Upper lobe of left lung (tissue), 6 donors: ENCODE measurements around the gene C1QTNF9. TPM values are rescaled to one million over a fixed set of nuclear protein-coding genes. Genes with fewer than 3 reads are reported as not detected.
A peak's percentile ranks its signal among the peaks of the same experiment; 100 is the strongest.

ENCODE experiments used
- ATAC-seq, 2 donors: fragments of 200-7000 bp; cut with Tn5 transposase; one replicate each; pipeline ENCODE4 v1.9.1; 2022; ENCODE audit warnings: mild to moderate bottlenecking in 2 of 2, moderate library complexity in 2 of 2; ENCODE audit not compliant: low FRiP score in 2 of 2
- DNase-seq, 2 donors: peaks; one replicate each; pipeline ENCODE4 v3.0.0-alpha.2; 2019 to 2020
- H3K27ac ChIP-seq, 4 donors: fragments of 200-600 bp; sonication (generic); one replicate each; pipeline ENCODE4 v1.5.1; 2016 to 2019
- H3K27me3 ChIP-seq, 4 donors: fragments of 200-600 bp; sonication (generic); one replicate each; pipeline ENCODE4 v1.5.1; 2017 to 2019
- H3K36me3 ChIP-seq, 4 donors: fragments of 200-600 bp; sonication (generic); one replicate each; pipeline ENCODE4 v1.5.1; 2016 to 2019
- H3K4me1 ChIP-seq, 4 donors: fragments of 200-600 bp; sonication (generic); one replicate each; pipeline ENCODE4 v1.5.1; 2018 to 2019
- H3K4me3 ChIP-seq, 4 donors: fragments of 200-600 bp; sonication (generic); one replicate each; pipeline ENCODE4 v1.5.1; 2017 to 2019; ENCODE audit warnings: mild to moderate bottlenecking in 2 of 4, moderate library complexity in 1 of 4
- H3K9me3 ChIP-seq, 4 donors: fragments of 200-600 bp; sonication (generic); one replicate each; pipeline ENCODE4 v1.5.1; 2018 to 2019
- EP300 ChIP-seq, 4 donors: sonication (generic); formaldehyde crosslinking; IDR thresholded peaks; one replicate each; pipeline ENCODE4 v1.5.1; 2017; ENCODE audit warnings: antibody characterized with exemption in 4 of 4, control low read depth in 2 of 4
- POLR2A ChIP-seq, 4 donors: fragments of 450-650 bp; IDR thresholded peaks; one replicate each; pipeline ENCODE4 v1.5.1; 2016 to 2017; ENCODE audit warnings: antibody characterized with exemption in 4 of 4, mild to moderate bottlenecking in 2 of 4
- POLR2AphosphoS5 ChIP-seq, 2 donors: sonication (generic); formaldehyde crosslinking; IDR thresholded peaks; one replicate each; pipeline ENCODE4 v1.5.1; 2017; ENCODE audit warnings: antibody characterized with exemption in 2 of 2
- WGBS, 2 donors: methylation state at CpG; one replicate each; pipeline ENCODE4 v1.1.5; 2017 to 2018; 5-methylcytosine and 5-hydroxymethylcytosine counted together
- total RNA-seq, 6 donors: library from RNA; depleted of rRNA in 4 of 6; stranded (reverse); fragments of >200 nt in 4 of 6; gene quantifications; one replicate each; pipeline versions ENCODE4 v1.1.0 to v1.2.1, GENCODE V29; 2016 to 2021
- TF ChIP-seq, protein P1 (sequence below), 6 experiments: fragments of 450-650 bp in 4 of 6; fragments of 200-600 bp in 2 of 6; sonication (generic) in 2 of 6; IDR thresholded peaks; one replicate each; pipeline ENCODE4 v1.5.1; 2016 to 2019; ENCODE audit warnings: antibody characterized with exemption in 6 of 6
- donor health status: DM: no; HTN: no; CAD: no; lungs with moderate emphysema.
- donor health status: DM: no; HTN: yes; CAD: no; lungs with severe emphysema.

Gene C1QTNF9
- total RNA-seq, 6 donors from 2014 or later = 0.30 to 0.39 TPM; not detected in 4

DNA sequence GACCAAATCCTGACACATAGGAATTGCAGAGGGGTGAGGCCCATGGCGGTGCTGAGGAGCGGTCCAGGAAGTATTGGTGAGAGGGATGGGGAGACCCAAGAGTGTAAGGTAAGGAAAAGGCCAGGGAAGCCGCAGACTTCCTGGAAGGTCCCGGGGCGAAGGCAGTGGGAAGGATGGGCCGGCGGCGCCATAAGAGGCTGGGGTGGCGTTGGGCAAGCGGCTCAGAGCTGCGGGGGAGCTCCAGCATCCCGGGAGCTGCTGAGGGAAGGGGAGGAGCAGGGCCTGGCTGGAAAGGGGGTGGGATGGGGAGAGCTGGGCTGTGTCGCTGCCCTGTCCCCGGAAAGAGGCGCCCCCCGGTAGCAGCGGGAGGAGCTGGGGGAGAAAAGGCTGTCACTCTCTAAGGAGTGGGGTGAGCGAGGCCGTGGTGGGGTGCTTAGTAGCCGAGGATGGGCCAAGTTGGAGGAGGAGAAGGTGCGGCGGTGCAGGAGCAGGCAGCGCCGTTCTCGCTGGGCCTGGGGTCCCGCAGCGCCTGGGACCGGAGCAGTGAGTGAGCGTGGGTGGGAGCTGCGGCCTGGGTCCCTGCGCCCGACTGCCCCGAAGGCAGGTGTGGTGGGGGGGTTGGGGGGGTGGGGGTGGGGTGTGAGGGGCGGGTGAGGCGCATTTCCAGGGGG, 30.7 kb downstream of the C1QTNF9 start:
- DNase-seq = peak in 1 of 2 donors; percentile 59
- no peaks in the 10 kb centered on the region for H3K27me3 ChIP-seq
- TF ChIP-seq POLR2A (IDR thresholded peaks at IDR 0.05) (no peak), POLR2AphosphoS5 (IDR thresholded peaks at IDR 0.05) (no peak), EP300 (IDR thresholded peaks at IDR 0.05) (no peak)
- TF ChIP-seq, protein P1, sequence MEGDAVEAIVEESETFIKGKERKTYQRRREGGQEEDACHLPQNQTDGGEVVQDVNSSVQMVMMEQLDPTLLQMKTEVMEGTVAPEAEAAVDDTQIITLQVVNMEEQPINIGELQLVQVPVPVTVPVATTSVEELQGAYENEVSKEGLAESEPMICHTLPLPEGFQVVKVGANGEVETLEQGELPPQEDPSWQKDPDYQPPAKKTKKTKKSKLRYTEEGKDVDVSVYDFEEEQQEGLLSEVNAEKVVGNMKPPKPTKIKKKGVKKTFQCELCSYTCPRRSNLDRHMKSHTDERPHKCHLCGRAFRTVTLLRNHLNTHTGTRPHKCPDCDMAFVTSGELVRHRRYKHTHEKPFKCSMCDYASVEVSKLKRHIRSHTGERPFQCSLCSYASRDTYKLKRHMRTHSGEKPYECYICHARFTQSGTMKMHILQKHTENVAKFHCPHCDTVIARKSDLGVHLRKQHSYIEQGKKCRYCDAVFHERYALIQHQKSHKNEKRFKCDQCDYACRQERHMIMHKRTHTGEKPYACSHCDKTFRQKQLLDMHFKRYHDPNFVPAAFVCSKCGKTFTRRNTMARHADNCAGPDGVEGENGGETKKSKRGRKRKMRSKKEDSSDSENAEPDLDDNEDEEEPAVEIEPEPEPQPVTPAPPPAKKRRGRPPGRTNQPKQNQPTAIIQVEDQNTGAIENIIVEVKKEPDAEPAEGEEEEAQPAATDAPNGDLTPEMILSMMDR (IDR thresholded peaks at IDR 0.05) = no peak
- H3K27ac ChIP-seq = no peak overlapping the region
- no peaks in the 10 kb centered on the region for H3K4me1 ChIP-seq
- no peak for ATAC-seq
- no peak overlapping the region for H3K4me3 ChIP-seq
- no peaks in the 10 kb centered on the region for H3K36me3 ChIP-seq
- H3K9me3 ChIP-seq = no peaks in the 10 kb centered on the region
- 77 to 81% methylated on average over 34 of the region's 35 CpGs for WGBS, 2 donors

DNA sequence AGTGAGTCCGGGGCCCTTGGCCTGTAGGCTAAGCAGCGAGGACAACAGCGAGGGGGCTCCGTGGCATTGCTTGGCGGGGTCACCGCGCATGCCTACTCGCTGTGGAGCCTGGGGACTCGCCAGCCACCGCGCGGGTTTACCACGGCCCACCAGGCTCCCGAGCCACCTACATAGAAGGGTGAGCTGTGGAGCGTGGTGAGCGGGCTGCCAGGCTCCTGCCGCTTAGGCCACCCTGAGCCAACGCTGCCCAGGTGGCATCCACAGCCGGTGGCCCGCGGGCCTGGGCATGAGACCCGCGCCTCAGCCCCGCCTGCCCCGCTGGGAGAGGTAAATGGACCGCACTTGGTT, 31.2 kb downstream of the C1QTNF9 start:
- ATAC-seq = peak in 1 of 2 donors; percentile 37
- Histone ChIP-seq H3K27ac (no peak overlapping the region), H3K36me3 (no peaks in the 10 kb centered on the region), H3K4me3 (no peak overlapping the region), H3K4me1 (no peaks in the 10 kb centered on the region), H3K27me3 (no peaks in the 10 kb centered on the region), H3K9me3 (no peaks in the 10 kb centered on the region)
- 81 to 92% methylated on average over 22 of the region's 26 CpGs for WGBS, 2 donors
- TF ChIP-seq POLR2AphosphoS5 (IDR thresholded peaks at IDR 0.05) = no peak
- TF ChIP-seq, protein P1 (IDR thresholded peaks at IDR 0.05) = no peak
- TF ChIP-seq EP300 (IDR thresholded peaks at IDR 0.05) = no peak
- no peak for TF ChIP-seq POLR2A (IDR thresholded peaks at IDR 0.05)
- DNase-seq = peak in 1 of 2 donors; percentile 73

DNA sequence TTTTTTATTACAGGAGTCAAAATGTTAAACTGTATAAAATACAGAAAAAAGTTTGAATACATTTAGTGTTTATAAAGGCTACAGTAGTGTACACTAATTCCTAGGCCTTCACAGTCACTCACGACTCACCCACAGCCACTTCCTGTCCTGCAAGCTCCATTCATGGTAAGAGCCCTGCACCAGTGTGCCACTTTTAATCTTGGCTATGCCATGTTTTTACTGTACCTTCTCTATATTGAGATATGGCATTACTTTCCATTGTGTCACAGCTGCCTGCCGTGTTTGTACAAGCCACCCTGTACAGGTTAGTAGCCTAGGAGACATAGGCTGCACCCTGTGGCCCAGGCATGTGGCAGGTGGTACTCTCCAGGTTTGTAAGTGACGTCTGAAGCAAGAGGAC, 32.1 kb downstream of the C1QTNF9 start:
- no peaks in the 10 kb centered on the region for H3K36me3 ChIP-seq
- no peaks in the 10 kb centered on the region for H3K4me1 ChIP-seq
- H3K9me3 ChIP-seq = no peaks in the 10 kb centered on the region
- DNase-seq = no peak
- 72% methylated on average over 3 of the region's 3 CpGs for WGBS, 2 donors
- H3K27ac ChIP-seq = no peak overlapping the region
- H3K27me3 ChIP-seq = no peaks in the 10 kb centered on the region
- H3K4me3 ChIP-seq = no peak overlapping the region
- TF ChIP-seq EP300 (IDR thresholded peaks at IDR 0.05) (no peak), POLR2A (IDR thresholded peaks at IDR 0.05) (no peak), POLR2AphosphoS5 (IDR thresholded peaks at IDR 0.05) (no peak)
- TF ChIP-seq, protein P1 (IDR thresholded peaks at IDR 0.05) = no peak
- no peak for ATAC-seq

DNA sequence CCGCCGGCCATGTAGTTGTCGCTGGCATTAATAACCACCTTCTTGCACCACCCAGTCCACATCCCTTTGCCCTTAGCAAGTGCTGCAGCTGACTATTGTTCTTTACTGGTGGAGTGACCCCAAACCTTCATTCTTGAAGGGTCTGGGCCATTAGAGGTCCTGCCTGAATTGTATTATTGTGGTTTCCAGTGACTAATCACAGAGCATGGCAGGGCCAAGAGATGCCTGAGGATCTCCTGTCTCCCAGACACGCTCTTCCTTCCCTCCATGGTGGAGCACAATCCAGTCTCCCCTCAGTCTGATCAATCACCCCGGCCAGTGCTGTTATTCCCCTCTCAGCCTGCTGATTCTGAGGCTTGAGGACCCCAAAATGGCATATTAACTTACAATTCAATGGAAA, 39.0 kb downstream of the C1QTNF9 start:
- ATAC-seq (no peak), DNase-seq (no peak)
- 74 to 81% methylated on average over 5 of the region's 5 CpGs for WGBS, 2 donors
- TF ChIP-seq, protein P1 (IDR thresholded peaks at IDR 0.05) = no peak
- no peak for TF ChIP-seq POLR2A (IDR thresholded peaks at IDR 0.05)
- no peak for TF ChIP-seq EP300 (IDR thresholded peaks at IDR 0.05)
- TF ChIP-seq POLR2AphosphoS5 (IDR thresholded peaks at IDR 0.05) = no peak
- peak overlapping the region in 3 of 4 donors; percentile 11 to 62 (median 31) for H3K27ac ChIP-seq
- no peak overlapping the region for H3K4me3 ChIP-seq
- H3K9me3 ChIP-seq = no peaks in the 10 kb centered on the region
- H3K27me3 ChIP-seq = no peaks in the 10 kb centered on the region
- peaks cover 0 to 6% (median 0%) of the 10 kb centered on the region in 4 donors for H3K4me1 ChIP-seq
- H3K36me3 ChIP-seq = no peaks in the 10 kb centered on the region
